PFSK-1 (cell line): ENCODE results near the gene TSTD2.

Experiments
- POLR2AphosphoS5 ChIP-seq: IDR thresholded peaks from 2 replicates; pipeline ENCODE4 v1.6.1; 2012; ENCODE audit warnings: low read depth, mild to moderate bottlenecking, control low read depth, low read length, moderate library complexity
- REST ChIP-seq, 2 experiments: IDR thresholded peaks; 2 replicates each; pipeline versions ENCODE4 v1.6.1 to v1.8.0; 2011 to 2012; ENCODE audit warnings: low read depth in 2 of 2, low read length in 2 of 2, control low read depth in 1 of 2, inconsistent platforms in 1 of 2, mild to moderate bottlenecking in 1 of 2, moderate library complexity in 1 of 2; ENCODE audit not compliant: insufficient read depth in 1 of 2
- SIN3A ChIP-seq: IDR thresholded peaks from 2 replicates; pipeline ENCODE4 v1.6.1; 2012; ENCODE audit warnings: mild to moderate bottlenecking, low read length, moderate library complexity, borderline replicate concordance; ENCODE audit not compliant: insufficient read depth
- TAF1 ChIP-seq: IDR thresholded peaks from 2 replicates; pipeline ENCODE4 v1.6.1; 2012; ENCODE audit warnings: low read length, control low read depth, borderline replicate concordance; ENCODE audit not compliant: insufficient read depth

GRCh38 chr9:97553141-97553540 lies 80.0 kb downstream of the TSTD2 start:
- TF ChIP-seq SIN3A (no peak), REST (IDR thresholded peaks at IDR 0.05; ENCODE audit: insufficient read depth in 1 of 2, low read depth in 2 of 2, low read length in 2 of 2) (no peak), TAF1 (no peak), POLR2AphosphoS5 (no peak)
